SU-DHL-6 (cell line): ENCODE measurements around the gene VPS9D1.

Source experiments
- H2AFZ ChIP-seq: fragments of 200-600 bp; sonication (generic); 2 replicates; pipeline ENCODE4 v1.6.1; 2014; ENCODE audit warnings: low read depth, mild to moderate bottlenecking, moderate library complexity, mixed read lengths, antibody characterized with exemption, low read length; ENCODE audit not compliant: severe bottlenecking
- H3F3A ChIP-seq: fragments of 200-600 bp; shearing (Covaris generic); 2 replicates; pipeline ENCODE4 v1.6.0; 2016; ENCODE audit warnings: antibody characterized with exemption, mild to moderate bottlenecking; ENCODE audit not compliant: insufficient read depth
- H3K27ac ChIP-seq: fragments of 200-600 bp; sonication (generic); 2 replicates; pipeline ENCODE4 v1.5.1; 2016; ENCODE audit warnings: low read depth, mild to moderate bottlenecking, low read length, moderate library complexity, mixed read lengths
- H3K27me3 ChIP-seq: fragments of 200-600 bp; sonication (generic), shearing (Covaris generic); 2 replicates; pipeline ENCODE4 v1.6.0; 2014; ENCODE audit warnings: mild to moderate bottlenecking, low read length
- H3K36me3 ChIP-seq: fragments of 200-600 bp; sonication (generic); 2 replicates; pipeline ENCODE4 v1.6.1; 2014; ENCODE audit warnings: mild to moderate bottlenecking, low read length, mixed read lengths
- H3K4me2 ChIP-seq: fragments of 300-600, 200-600 bp; shearing (Covaris generic), sonication (generic); 2 replicates; pipeline ENCODE4 v1.6.0; 2014; ENCODE audit warnings: low read length, low read depth, mild to moderate bottlenecking; ENCODE audit not compliant: poor library complexity, severe bottlenecking
- H3K4me3 ChIP-seq: fragments of 200-600 bp; sonication (generic); 2 replicates; pipeline ENCODE4 v1.5.1; 2014; ENCODE audit warnings: antibody characterized with exemption, low read length, mild to moderate bottlenecking, mixed read lengths; ENCODE audit not compliant: insufficient read depth, poor library complexity, severe bottlenecking
- H3K79me2 ChIP-seq: fragments of 200-600 bp; sonication (generic); 2 replicates; pipeline ENCODE4 v1.6.1; 2014; ENCODE audit warnings: mild to moderate bottlenecking, low read length, moderate library complexity; ENCODE audit not compliant: insufficient read depth
- H3K9ac ChIP-seq: fragments of 200-600 bp; sonication (generic); 2 replicates; pipeline ENCODE4 v1.7.0; 2014; ENCODE audit warnings: mild to moderate bottlenecking, low read length
- H3K9me2 ChIP-seq: fragments of 200-600 bp; sonication (generic); replicated peaks from 2 replicates; pipeline ENCODE4 v1.6.1; 2014; ENCODE audit warnings: low read length; ENCODE audit not compliant: insufficient read depth
- H3K9me3 ChIP-seq: fragments of 200-600 bp; sonication (generic); 2 replicates; pipeline ENCODE4 v1.6.1; 2014; ENCODE audit warnings: low read length, mixed read lengths; ENCODE audit not compliant: insufficient read depth
- H4K20me1 ChIP-seq: fragments of 200-600 bp; sonication (generic); 2 replicates; pipeline ENCODE4 v1.6.1; 2014; ENCODE audit warnings: low read depth, mild to moderate bottlenecking, antibody characterized with exemption, low read length, moderate library complexity, mixed read lengths
- CTCF ChIP-seq: fragments of 200-600 bp; sonication (generic); IDR thresholded peaks from one replicate; pipeline ENCODE4 v1.5.1; 2017; ENCODE audit warnings: antibody characterized with exemption, mild to moderate bottlenecking, low read length, moderate library complexity; ENCODE audit not compliant: insufficient read depth, poor library complexity, severe bottlenecking
- EZH2phosphoT487 ChIP-seq: fragments of 200-600 bp; sonication (generic), shearing (Covaris generic); conservative IDR thresholded peaks from 2 replicates; pipeline ENCODE4 v1.6.1; 2018; ENCODE audit warnings: mild to moderate bottlenecking, antibody characterized with exemption, low read length, moderate library complexity, mixed read lengths

Gene VPS9D1

GRCh38 chr16:89689142-89689541, 31.6 kb downstream of the VPS9D1 start:
- Histone ChIP-seq H4K20me1 (no peaks in the 10 kb centered on the region), H3K9ac (no peak overlapping the region)

GRCh38 chr16:89688395-89688794, 32.3 kb downstream of the VPS9D1 start:
- no peak overlapping the region for H3K27ac ChIP-seq
- H3K27me3 ChIP-seq: no peaks in the 10 kb centered on the region
- no peak overlapping the region for H3K4me3 ChIP-seq
- H3K9ac ChIP-seq: no peak overlapping the region
- no peak overlapping the region for H3K4me2 ChIP-seq
- no peaks in the 10 kb centered on the region for H3K9me3 ChIP-seq
- H2AFZ ChIP-seq: no peak overlapping the region
- H3K9me2 ChIP-seq: no peaks in the 10 kb centered on the region
- H3F3A ChIP-seq: peaks cover 4% of the 10 kb centered on the region
- H4K20me1 ChIP-seq: no peaks in the 10 kb centered on the region
- no peaks in the 10 kb centered on the region; the same call in 1 of the 2 replicates for H3K36me3 ChIP-seq
- TF ChIP-seq CTCF (no peak), EZH2phosphoT487 (no peak)
- peaks cover 8% of the 10 kb centered on the region for H3K79me2 ChIP-seq

More at GRCh38 chr16:89689142-89689541, 31.6 kb downstream of the VPS9D1 start:
- no peaks in the 10 kb centered on the region for H3K9me2 ChIP-seq
- no peak overlapping the region for H3K27ac ChIP-seq
- no peak for TF ChIP-seq CTCF
- no peak for TF ChIP-seq EZH2phosphoT487
- peaks cover 8% of the 10 kb centered on the region for H3K79me2 ChIP-seq
- H3K4me2 ChIP-seq: no peak overlapping the region
- no peaks in the 10 kb centered on the region; the same call in 1 of the 2 replicates for H3K36me3 ChIP-seq
- no peaks in the 10 kb centered on the region for H3K27me3 ChIP-seq
- no peaks in the 10 kb centered on the region for H3K9me3 ChIP-seq
- H3K4me3 ChIP-seq: no peak overlapping the region
- no peak overlapping the region for H2AFZ ChIP-seq
- H3F3A ChIP-seq: peaks cover 4% of the 10 kb centered on the region

- no peaks in the 10 kb centered on the region for H4K20me1 ChIP-seq
- no peaks in the 10 kb centered on the region for H3K27me3 ChIP-seq
- H3K36me3 ChIP-seq: no peaks in the 10 kb centered on the region; the same call in 1 of the 2 replicates
- TF ChIP-seq CTCF (no peak), EZH2phosphoT487 (no peak)
- H2AFZ ChIP-seq: peak overlapping the region; percentile 99
- H3K27ac ChIP-seq: peak overlapping the region; percentile 97
- peak overlapping the region; percentile 95 for H3K4me3 ChIP-seq
- H3K4me2 ChIP-seq: peak overlapping the region; percentile 98
- no peaks in the 10 kb centered on the region for H3K9me2 ChIP-seq
- peaks cover 8% of the 10 kb centered on the region for H3K79me2 ChIP-seq
- H3F3A ChIP-seq: peaks cover 4% of the 10 kb centered on the region
- no peaks in the 10 kb centered on the region for H3K9me3 ChIP-seq
- H3K9ac ChIP-seq: peak overlapping the region; percentile 90
Measured at GRCh38 chr16:89687092-89687940, 33.4 kb downstream of the VPS9D1 start.
